ENCODE results near the gene LRRN2. TPM values are rescaled to one million over a fixed set of nuclear protein-coding genes. Genes with fewer than 3 reads are reported as not detected.

LRRN2 gene
- total and polyA plus RNA-seq, 2 donors, result 0.66 to 3.0 TPM

DNA sequence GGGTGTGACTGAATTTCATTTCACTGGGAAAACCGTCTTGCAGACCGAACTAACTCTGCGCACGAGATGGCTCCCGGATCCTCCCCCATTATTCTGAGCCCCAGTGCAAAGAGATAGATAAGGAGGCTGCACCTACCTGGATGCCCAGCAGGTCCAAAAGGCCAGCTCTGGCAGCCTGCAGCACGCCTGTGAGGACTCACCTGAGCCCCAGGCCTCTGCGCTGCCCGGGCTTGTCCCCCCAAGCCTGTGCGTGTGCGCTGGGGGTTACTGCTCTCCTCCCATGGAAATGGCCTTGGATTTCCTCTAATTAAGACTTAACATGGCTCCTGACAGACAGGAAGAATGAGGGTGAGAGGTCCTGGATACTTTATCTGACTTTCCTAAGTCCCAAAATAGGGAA, 85.9 kb downstream of the LRRN2 start:
- Histone ChIP-seq H3K27ac (ENCODE audit: low read depth in 1 of 2, low read length in 1 of 2) (no peak overlapping the region), H3K9me3 (ENCODE audit: control insufficient read depth in 2 of 2, insufficient read depth in 1 of 2, low read length in 1 of 2) (no peaks in the 10 kb centered on the region), H3K4me1 (ENCODE audit: control insufficient read depth in 2 of 2, insufficient read depth in 2 of 2, low read length in 2 of 2) (peaks cover 0 to 3% of the 10 kb centered on the region in 2 donors), H3K4me3 (ENCODE audit: low read length in 2 of 2) (no peak overlapping the region), H3K27me3 (ENCODE audit: control insufficient read depth in 2 of 2, insufficient read depth in 1 of 2, low read length in 1 of 2) (no peaks in the 10 kb centered on the region), H3K36me3 (ENCODE audit: control insufficient read depth in 2 of 2, insufficient read depth in 2 of 2, low read length in 1 of 2) (peaks cover 5 to 25% of the 10 kb centered on the region in 2 donors)
- no peak for DNase-seq (ENCODE audit: low read depth in 6 of 9, low spot score in 9 of 9)
- WGBS, result 95% methylated on average over 10 of the region's 10 CpGs

DNA sequence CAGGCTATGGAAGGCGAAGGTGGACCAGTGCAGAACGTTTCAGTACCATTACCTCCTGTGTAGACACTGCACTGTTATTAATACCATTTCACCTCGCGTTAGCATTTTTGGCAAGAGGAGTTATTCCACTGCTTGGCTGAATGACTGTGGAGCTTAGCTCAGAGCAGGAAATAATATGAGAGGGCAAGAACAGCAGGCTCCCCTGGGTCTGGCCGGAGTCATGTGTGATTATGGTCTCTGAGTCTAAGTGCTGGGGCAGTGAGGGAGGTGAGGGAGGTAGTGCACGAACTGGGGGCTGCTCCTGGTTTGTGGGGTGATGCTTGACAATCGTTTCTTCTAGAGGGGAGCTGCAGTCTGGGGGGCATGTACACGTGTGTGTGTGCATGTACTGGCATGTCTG, 86.4 kb downstream of the LRRN2 start:
- DNase-seq (ENCODE audit: low read depth in 6 of 9, low spot score in 9 of 9), result no peak
- H3K36me3 ChIP-seq (ENCODE audit: control insufficient read depth in 2 of 2, insufficient read depth in 2 of 2, low read length in 1 of 2), result peaks cover 5 to 25% of the 10 kb centered on the region in 2 donors
- H3K27me3 ChIP-seq (ENCODE audit: control insufficient read depth in 2 of 2, insufficient read depth in 1 of 2, low read length in 1 of 2), result no peaks in the 10 kb centered on the region
- peaks cover 0 to 3% of the 10 kb centered on the region in 2 donors for H3K4me1 ChIP-seq (ENCODE audit: control insufficient read depth in 2 of 2, insufficient read depth in 2 of 2, low read length in 2 of 2)
- H3K4me3 ChIP-seq (ENCODE audit: low read length in 2 of 2), result no peak overlapping the region
- WGBS, result 95% methylated on average over 8 of the region's 8 CpGs
- no peak overlapping the region for H3K27ac ChIP-seq (ENCODE audit: low read depth in 1 of 2, low read length in 1 of 2)
- no peaks in the 10 kb centered on the region for H3K9me3 ChIP-seq (ENCODE audit: control insufficient read depth in 2 of 2, insufficient read depth in 1 of 2, low read length in 1 of 2)

GRCh38 chr1:204598319-204598969, 87.1 kb downstream of the LRRN2 start:
- no peaks in the 10 kb centered on the region for H3K27me3 ChIP-seq (ENCODE audit: control insufficient read depth in 2 of 2, insufficient read depth in 1 of 2, low read length in 1 of 2)
- DNase-seq (ENCODE audit: low read depth in 6 of 9, low spot score in 9 of 9), result no peak
- no peak overlapping the region for H3K27ac ChIP-seq (ENCODE audit: low read depth in 1 of 2, low read length in 1 of 2)
- peaks cover 5 to 25% of the 10 kb centered on the region in 2 donors for H3K36me3 ChIP-seq (ENCODE audit: control insufficient read depth in 2 of 2, insufficient read depth in 2 of 2, low read length in 1 of 2)
- H3K4me3 ChIP-seq (ENCODE audit: low read length in 2 of 2), result no peak overlapping the region
- H3K4me1 ChIP-seq (ENCODE audit: control insufficient read depth in 2 of 2, insufficient read depth in 2 of 2, low read length in 2 of 2), result peaks cover 0 to 3% of the 10 kb centered on the region in 2 donors
- WGBS, result 61% methylated on average over 4 of the region's 4 CpGs
- no peaks in the 10 kb centered on the region for H3K9me3 ChIP-seq (ENCODE audit: control insufficient read depth in 2 of 2, insufficient read depth in 1 of 2, low read length in 1 of 2)

DNA sequence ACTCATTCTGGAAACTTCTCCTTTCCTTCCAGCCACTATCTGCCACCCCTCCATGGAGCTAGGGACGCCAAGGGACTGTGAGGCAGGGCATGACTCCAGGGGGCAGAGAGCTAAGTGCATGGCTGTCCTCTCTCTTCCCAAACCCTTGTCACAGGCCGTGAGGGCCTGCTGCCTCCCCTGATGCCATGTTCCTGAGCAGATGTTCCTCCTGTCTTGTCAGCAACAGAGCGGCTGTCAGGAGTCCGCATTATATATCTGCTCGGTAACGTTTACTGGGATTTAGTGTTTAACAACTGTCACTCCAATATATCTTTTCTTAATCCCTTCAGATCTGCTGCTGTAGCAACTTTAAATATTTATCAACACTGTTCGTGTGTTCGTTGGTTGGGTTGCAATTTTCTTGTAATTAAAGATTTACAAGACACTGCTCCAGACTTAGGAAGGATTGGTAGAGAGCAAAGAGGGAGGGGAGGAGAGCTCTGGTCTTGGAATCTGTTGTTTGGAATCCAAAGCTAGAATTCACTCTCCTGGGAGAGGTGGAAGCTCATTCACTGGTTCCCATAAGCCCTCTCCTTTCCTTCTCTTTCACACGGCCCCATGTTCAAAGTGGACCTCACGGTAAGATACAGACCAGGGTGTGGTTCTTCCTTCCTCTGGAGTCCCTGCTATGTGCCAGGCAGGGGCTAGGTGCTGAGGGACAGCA, 93.1 kb downstream of the LRRN2 start:
- Histone ChIP-seq H3K36me3 (ENCODE audit: control insufficient read depth in 2 of 2, insufficient read depth in 2 of 2, low read length in 1 of 2) (peaks cover 2 to 8% of the 10 kb centered on the region in 2 donors), H3K27me3 (ENCODE audit: control insufficient read depth in 2 of 2, insufficient read depth in 1 of 2, low read length in 1 of 2) (no peaks in the 10 kb centered on the region), H3K4me3 (ENCODE audit: low read length in 2 of 2) (no peak overlapping the region), H3K9me3 (ENCODE audit: control insufficient read depth in 2 of 2, insufficient read depth in 1 of 2, low read length in 1 of 2) (no peaks in the 10 kb centered on the region), H3K27ac (ENCODE audit: low read depth in 1 of 2, low read length in 1 of 2) (no peak overlapping the region), H3K4me1 (ENCODE audit: control insufficient read depth in 2 of 2, insufficient read depth in 2 of 2, low read length in 2 of 2) (peaks cover 0 to 3% of the 10 kb centered on the region in 2 donors)
- WGBS, result 84% methylated on average over 10 of the region's 10 CpGs
- DNase-seq (ENCODE audit: low read depth in 6 of 9, low spot score in 9 of 9), result no peak

- no peak for DNase-seq (ENCODE audit: low read depth in 6 of 9, low spot score in 9 of 9)
- Histone ChIP-seq H3K9me3 (ENCODE audit: control insufficient read depth in 2 of 2, insufficient read depth in 1 of 2, low read length in 1 of 2) (no peaks in the 10 kb centered on the region), H3K4me3 (ENCODE audit: low read length in 2 of 2) (no peak overlapping the region), H3K4me1 (ENCODE audit: control insufficient read depth in 2 of 2, insufficient read depth in 2 of 2, low read length in 2 of 2) (peaks cover 0 to 3% of the 10 kb centered on the region in 2 donors), H3K27me3 (ENCODE audit: control insufficient read depth in 2 of 2, insufficient read depth in 1 of 2, low read length in 1 of 2) (no peaks in the 10 kb centered on the region), H3K27ac (ENCODE audit: low read depth in 1 of 2, low read length in 1 of 2) (no peak overlapping the region), H3K36me3 (ENCODE audit: control insufficient read depth in 2 of 2, insufficient read depth in 2 of 2, low read length in 1 of 2) (peaks cover 2% of the 10 kb centered on the region in 2 donors)
- WGBS, result 92% methylated on average over 3 of the region's 3 CpGs
These were observed 94.0 kb downstream of the LRRN2 start for GRCh38 chr1:204591473-204592090.

DNA sequence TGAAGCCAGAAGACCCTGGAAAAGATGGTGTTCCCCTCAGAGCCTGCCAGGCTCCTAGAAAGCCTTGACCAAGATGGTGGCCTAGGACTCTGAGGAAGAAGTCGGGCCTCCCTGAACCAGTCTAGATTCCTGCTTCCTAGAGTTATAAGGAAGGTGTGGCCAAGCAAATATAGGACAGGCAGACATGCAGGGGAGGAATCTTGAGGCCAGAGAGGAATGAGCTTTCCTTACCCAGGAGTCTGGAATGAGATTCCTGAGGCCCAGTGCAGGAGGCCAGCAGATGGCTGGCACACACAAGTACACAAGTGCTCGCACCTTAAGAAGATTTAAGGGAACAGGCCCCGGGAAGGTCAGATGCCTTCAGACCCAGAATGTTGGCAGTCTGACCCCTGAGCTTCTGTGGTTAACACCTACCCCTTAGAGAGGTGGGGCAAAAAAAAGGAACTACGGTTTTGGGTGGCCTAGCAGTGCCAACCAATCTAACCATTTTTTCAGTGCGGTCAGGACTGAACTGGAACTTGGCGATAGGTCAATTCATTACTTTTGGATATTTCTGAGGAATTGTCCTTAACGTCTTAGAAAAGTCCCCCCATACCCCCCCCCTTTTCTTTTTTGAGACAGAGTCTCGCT, 96.0 kb downstream of the LRRN2 start:
- H3K27me3 ChIP-seq (ENCODE audit: control insufficient read depth in 2 of 2, insufficient read depth in 1 of 2, low read length in 1 of 2), result no peaks in the 10 kb centered on the region
- DNase-seq (ENCODE audit: low read depth in 6 of 9, low spot score in 9 of 9), result no peak
- 82% methylated on average over 8 of the region's 8 CpGs for WGBS

GRCh38 chr1:204588826-204589225, 96.7 kb downstream of the LRRN2 start:
- Histone ChIP-seq H3K27me3 (ENCODE audit: control insufficient read depth in 2 of 2, insufficient read depth in 1 of 2, low read length in 1 of 2) (no peaks in the 10 kb centered on the region), H3K36me3 (ENCODE audit: control insufficient read depth in 2 of 2, insufficient read depth in 2 of 2, low read length in 1 of 2) (peaks cover 2 to 12% of the 10 kb centered on the region in 2 donors), H3K9me3 (ENCODE audit: control insufficient read depth in 2 of 2, insufficient read depth in 1 of 2, low read length in 1 of 2) (no peaks in the 10 kb centered on the region), H3K4me1 (ENCODE audit: control insufficient read depth in 2 of 2, insufficient read depth in 2 of 2, low read length in 2 of 2) (peaks cover 0 to 17% of the 10 kb centered on the region in 2 donors), H3K4me3 (ENCODE audit: low read length in 2 of 2) (no peak overlapping the region), H3K27ac (ENCODE audit: low read depth in 1 of 2, low read length in 1 of 2) (no peak overlapping the region)
- no peak for DNase-seq (ENCODE audit: low read depth in 6 of 9, low spot score in 9 of 9)
- WGBS, result 95% methylated on average over 5 of the region's 5 CpGs

More for the DNA sequence above, 96.0 kb downstream of the LRRN2 start:
- H3K27ac ChIP-seq (ENCODE audit: low read depth in 1 of 2, low read length in 1 of 2), result no peak overlapping the region
- H3K36me3 ChIP-seq (ENCODE audit: control insufficient read depth in 2 of 2, insufficient read depth in 2 of 2, low read length in 1 of 2), result peaks cover 2 to 9% of the 10 kb centered on the region in 2 donors
- no peaks in the 10 kb centered on the region for H3K9me3 ChIP-seq (ENCODE audit: control insufficient read depth in 2 of 2, insufficient read depth in 1 of 2, low read length in 1 of 2)
- H3K4me3 ChIP-seq (ENCODE audit: low read length in 2 of 2), result no peak overlapping the region
- H3K4me1 ChIP-seq (ENCODE audit: control insufficient read depth in 2 of 2, insufficient read depth in 2 of 2, low read length in 2 of 2), result peaks cover 0 to 13% of the 10 kb centered on the region in 2 donors

DNA sequence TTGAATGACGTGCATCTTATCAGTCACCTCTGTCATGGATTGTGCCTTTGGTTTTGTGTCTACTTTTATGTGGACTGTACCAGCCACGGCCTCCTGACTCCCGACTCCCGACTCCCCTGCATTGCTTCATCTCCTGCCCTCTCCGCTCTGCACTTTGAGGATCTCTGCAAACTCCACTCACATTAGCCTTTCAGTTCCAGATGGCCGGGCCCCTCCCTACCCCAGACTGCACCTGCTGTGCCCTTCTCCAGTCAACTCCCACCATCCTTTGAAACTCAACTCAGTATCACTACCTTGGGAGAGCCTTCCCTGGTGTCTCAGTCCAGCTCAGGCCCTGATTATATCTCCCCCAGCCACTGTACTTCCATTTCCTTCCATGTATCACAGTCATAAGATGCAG, 97.9 kb downstream of the LRRN2 start:
- H3K27ac ChIP-seq (ENCODE audit: low read depth in 1 of 2, low read length in 1 of 2), result no peak overlapping the region
- DNase-seq (ENCODE audit: low read depth in 6 of 9, low spot score in 9 of 9), result no peak
- H3K4me3 ChIP-seq (ENCODE audit: low read length in 2 of 2), result no peak overlapping the region
- 81% methylated on average over 6 of the region's 6 CpGs for WGBS
- no peaks in the 10 kb centered on the region for H3K9me3 ChIP-seq (ENCODE audit: control insufficient read depth in 2 of 2, insufficient read depth in 1 of 2, low read length in 1 of 2)
- no peaks in the 10 kb centered on the region for H3K27me3 ChIP-seq (ENCODE audit: control insufficient read depth in 2 of 2, insufficient read depth in 1 of 2, low read length in 1 of 2)
- H3K36me3 ChIP-seq (ENCODE audit: control insufficient read depth in 2 of 2, insufficient read depth in 2 of 2, low read length in 1 of 2), result peaks cover 9 to 23% of the 10 kb centered on the region in 2 donors
- peaks cover 0 to 17% of the 10 kb centered on the region in 2 donors for H3K4me1 ChIP-seq (ENCODE audit: control insufficient read depth in 2 of 2, insufficient read depth in 2 of 2, low read length in 2 of 2)

All from thymus (tissue), 11 donors.